ENCODE data around the gene IL1RAPL1. TPM values are rescaled to one million over a fixed set of nuclear protein-coding genes. Genes with fewer than 3 reads are reported as not detected.

Gene IL1RAPL1
- total RNA-seq, 1 donor from 2014 or later = not detected

- no peaks in the 10 kb centered on the region for H3K27me3 ChIP-seq
- intact Hi-C loops (cut with DNase I) = no loop called here
- no peak overlapping the region for H3K27ac ChIP-seq
These were observed 1254.5 kb downstream of the IL1RAPL1 start for GRCh38 chrX:29841750-29842149.

GRCh38 chrX:29842552-29842951, 1255.3 kb downstream of the IL1RAPL1 start:
- DNase-seq (ENCODE audit: low spot score in 2 of 2) = no peak
- H3K27ac ChIP-seq = no peak overlapping the region
- H3K4me3 ChIP-seq = no peak overlapping the region
- no peak for TF ChIP-seq CTCF (IDR thresholded peaks at IDR 0.05)
- no peaks in the 10 kb centered on the region for H3K9me3 ChIP-seq
- H3K4me1 ChIP-seq = no peaks in the 10 kb centered on the region
- intact Hi-C loops (cut with DNase I) = no loop called here
- no peaks in the 10 kb centered on the region for H3K27me3 ChIP-seq
- H3K36me3 ChIP-seq = no peaks in the 10 kb centered on the region

More at GRCh38 chrX:29841750-29842149, 1254.5 kb downstream of the IL1RAPL1 start:
- H3K4me3 ChIP-seq = no peak overlapping the region
- H3K9me3 ChIP-seq = no peaks in the 10 kb centered on the region
- no peak for TF ChIP-seq CTCF (IDR thresholded peaks at IDR 0.05)
- no peaks in the 10 kb centered on the region for H3K4me1 ChIP-seq
- DNase-seq (ENCODE audit: low spot score in 2 of 2) = no peak
- no peaks in the 10 kb centered on the region for H3K36me3 ChIP-seq

- Histone ChIP-seq H3K9me3 (no peaks in the 10 kb centered on the region), H3K36me3 (no peaks in the 10 kb centered on the region), H3K4me3 (no peak overlapping the region), H3K27me3 (no peaks in the 10 kb centered on the region), H3K4me1 (no peaks in the 10 kb centered on the region), H3K27ac (no peak overlapping the region)
- no peak for TF ChIP-seq CTCF (IDR thresholded peaks at IDR 0.05)
- no peak for DNase-seq (ENCODE audit: low spot score in 2 of 2)
- intact Hi-C loops (cut with DNase I) = no loop called here
These were observed 1264.8 kb downstream of the IL1RAPL1 start for GRCh38 chrX:29851857-29852605.

GRCh38 chrX:29852767-29853166, 1265.5 kb downstream of the IL1RAPL1 start:
- DNase-seq (ENCODE audit: low spot score in 2 of 2) = no peak

GRCh38 chrX:29858714-29859113, 1271.5 kb downstream of the IL1RAPL1 start:
- Histone ChIP-seq H3K36me3 (no peaks in the 10 kb centered on the region), H3K4me3 (no peak overlapping the region), H3K9me3 (no peaks in the 10 kb centered on the region), H3K4me1 (no peaks in the 10 kb centered on the region), H3K27ac (no peak overlapping the region), H3K27me3 (no peaks in the 10 kb centered on the region)
- no peak for DNase-seq (ENCODE audit: low spot score in 2 of 2)
- intact Hi-C loops (cut with DNase I) = no loop called here
- no peak for TF ChIP-seq CTCF (IDR thresholded peaks at IDR 0.05)

More at GRCh38 chrX:29852767-29853166, 1265.5 kb downstream of the IL1RAPL1 start:
- Histone ChIP-seq H3K27me3 (no peaks in the 10 kb centered on the region), H3K9me3 (no peaks in the 10 kb centered on the region), H3K4me3 (no peak overlapping the region), H3K4me1 (no peaks in the 10 kb centered on the region), H3K36me3 (no peaks in the 10 kb centered on the region), H3K27ac (no peak overlapping the region)
- intact Hi-C loops (cut with DNase I) = no loop called here
- no peak for TF ChIP-seq CTCF (IDR thresholded peaks at IDR 0.05)
